CD14-positive monocyte (primary cell): Measurements from ENCODE around the gene NTN5. TPM values are rescaled to one million over a fixed set of nuclear protein-coding genes. Genes with fewer than 3 reads are reported as not detected.

Experiments used
- DNase-seq, 3 donors: peaks; one replicate each; pipeline ENCODE4 v3.0.0-alpha.2; 2011 to 2022
- H2AFZ ChIP-seq: 2 replicates; pipeline ENCODE4 v1.6.0; 2012; ENCODE audit warnings: mild to moderate bottlenecking, low read depth, low read length, inconsistent platforms; ENCODE audit not compliant: insufficient read depth, poor library complexity, severe bottlenecking
- H3K27ac ChIP-seq, 2 donors: 1 replicate in 1 of 2; 2 replicates in 1 of 2; pipeline ENCODE4 v1.5.1; 2012 to 2013; ENCODE audit warnings: low read length in 2 of 2, control low read depth in 1 of 2, inconsistent platforms in 1 of 2, low read depth in 1 of 2, mild to moderate bottlenecking in 1 of 2
- H3K27me3 ChIP-seq, 2 donors: one replicate each; pipeline versions ENCODE4 v1.6.0 to v1.6.1; 2011 to 2013; ENCODE audit warnings: low read length in 2 of 2; ENCODE audit not compliant: control insufficient read depth in 2 of 2, insufficient read depth in 2 of 2
- H3K36me3 ChIP-seq, 2 donors: replicated peaks in 1 of 2; 1 replicate in 1 of 2; 2 replicates in 1 of 2; pipeline versions ENCODE4 v1.5.1 to v1.6.1; 2012 to 2013; ENCODE audit warnings: low read length in 2 of 2, control low read depth in 1 of 2, inconsistent platforms in 1 of 2, mild to moderate bottlenecking in 1 of 2; ENCODE audit not compliant: insufficient read depth in 2 of 2, control insufficient read depth in 1 of 2
- H3K4me1 ChIP-seq, 2 donors: 1 replicate in 1 of 2; 2 replicates in 1 of 2; pipeline versions ENCODE4 v1.5.1 to v1.6.1; 2012 to 2013; ENCODE audit warnings: low read length in 2 of 2, control low read depth in 1 of 2, inconsistent platforms in 1 of 2, mild to moderate bottlenecking in 1 of 2, moderate library complexity in 1 of 2; ENCODE audit not compliant: insufficient read depth in 2 of 2, control insufficient read depth in 1 of 2
- H3K4me2 ChIP-seq: replicated peaks from 2 replicates; pipeline ENCODE3; 2012; ENCODE audit warnings: low read length, moderate library complexity, mild to moderate bottlenecking; ENCODE audit not compliant: poor library complexity, severe bottlenecking; ENCODE audit errors: extremely low read depth
- H3K4me3 ChIP-seq, 3 experiments: fragments of 200-600 bp in 1 of 3; sonication (generic) in 1 of 3; replicated peaks in 1 of 3; 1 replicate in 2 of 3; 2 replicates in 1 of 3; pipeline ENCODE4 v1.5.1; 2011 to 2013; ENCODE audit warnings: low read length in 3 of 3, mild to moderate bottlenecking in 3 of 3, control low read depth in 2 of 3, low read depth in 2 of 3, inconsistent platforms in 1 of 3, moderate library complexity in 1 of 3
- H3K79me2 ChIP-seq: 2 replicates; pipeline ENCODE4 v1.6.0; 2012; ENCODE audit warnings: mild to moderate bottlenecking, control low read depth, inconsistent platforms, low read length, moderate library complexity; ENCODE audit not compliant: insufficient read depth
- H3K9ac ChIP-seq: 2 replicates; pipeline ENCODE4 v1.6.0; 2017; ENCODE audit warnings: low read length, mild to moderate bottlenecking; ENCODE audit not compliant: insufficient read depth, poor library complexity, severe bottlenecking
- H3K9me3 ChIP-seq, 2 donors: replicated peaks in 1 of 2; 1 replicate in 1 of 2; 2 replicates in 1 of 2; pipeline versions ENCODE4 v1.5.1 to v1.6.1; 2012 to 2013; ENCODE audit warnings: low read length in 2 of 2, control low read depth in 1 of 2; ENCODE audit not compliant: control insufficient read depth in 1 of 2, insufficient read depth in 1 of 2
- H4K20me1 ChIP-seq: 2 replicates; pipeline ENCODE4 v1.6.0; 2012; ENCODE audit warnings: mild to moderate bottlenecking, low read length, control low read depth, moderate library complexity; ENCODE audit not compliant: insufficient read depth
- H3K27ac Mint-ChIP-seq, 7 donors: one replicate each; pipeline ENCODE4 v1.8.0; 2020; ENCODE audit warnings: mild to moderate bottlenecking in 7 of 7, mixed read lengths in 7 of 7, moderate library complexity in 6 of 7, inconsistent platforms in 2 of 7
- H3K27me3 Mint-ChIP-seq, 3 donors: one replicate each; pipeline ENCODE4 v1.8.0; 2021 to 2022; ENCODE audit warnings: low read depth in 3 of 3, mild to moderate bottlenecking in 3 of 3, mixed read lengths in 3 of 3, moderate library complexity in 3 of 3, inconsistent platforms in 1 of 3
- H3K36me3 Mint-ChIP-seq, 2 donors: one replicate each; pipeline ENCODE4 v1.8.0; 2020; ENCODE audit warnings: mixed read lengths in 2 of 2, inconsistent platforms in 1 of 2, mild to moderate bottlenecking in 1 of 2
- H3K4me1 Mint-ChIP-seq: one replicate; pipeline ENCODE4 v1.8.0; 2020; ENCODE audit warnings: mild to moderate bottlenecking, mixed read lengths
- H3K4me3 Mint-ChIP-seq, 2 donors: one replicate each; pipeline ENCODE4 v1.8.0; 2020; ENCODE audit warnings: mild to moderate bottlenecking in 2 of 2, mixed read lengths in 2 of 2, moderate library complexity in 1 of 2
- H3K9me3 Mint-ChIP-seq, 7 donors: one replicate each; pipeline ENCODE4 v1.8.0; 2020 to 2022; ENCODE audit warnings: mixed read lengths in 7 of 7, mild to moderate bottlenecking in 6 of 7, moderate library complexity in 6 of 7, inconsistent platforms in 2 of 7
- WGBS: methylation state at CpG from one replicate; pipeline ENCODE4 v1.1.5; 2013; ENCODE audit warnings: missing lambda C conversion rate; ENCODE audit not compliant: insufficient coverage; 5-methylcytosine and 5-hydroxymethylcytosine counted together
- intact Hi-C, 2 donors: fragments of 100-400 bp; cut with micrococcal nuclease; formaldehyde crosslinking; loops; one replicate each; pipeline versions ENCODE4 v1.15.0 to v1.15.1; 2023
- polyA plus RNA-seq, 3 donors: library from polyadenylated mRNA; depleted of rRNA in 1 of 3; unstranded in 2 of 3; stranded (reverse) in 1 of 3; fragments of 300-500 nt in 2 of 3; fragments of >200 nt in 1 of 3; fragmentation: Illumina TruSeq in 2 of 3; gene quantifications; 1 replicate in 2 of 3; 2 replicates in 1 of 3; pipeline ENCODE4 v1.2.3, GENCODE V29; 2012 to 2021
- TF ChIP-seq, protein P1 (sequence below): fragments of 200-600 bp; IDR thresholded peaks from one replicate; pipeline ENCODE4 v1.8.0; 2022; ENCODE audit warnings: antibody characterized with exemption, mild to moderate bottlenecking

NTN5 gene
- polyA plus RNA-seq, 3 donors = 0.44 TPM; not detected in 2

- intact Hi-C loops = no loop called here
- no peak overlapping the region for H3K9ac ChIP-seq
- H3K4me2 ChIP-seq = no peak overlapping the region
- no peaks in the 10 kb centered on the region for H3K36me3 ChIP-seq
- no peak for DNase-seq
- Mint-ChIP-seq H3K4me1 (peaks cover 4% of the 10 kb centered on the region), H3K4me3 (no peak overlapping the region), H3K9me3 (peaks cover 0 to 5% (median 2%) of the 10 kb centered on the region in 7 donors), H3K27me3 (peaks cover 6 to 9% (median 8%) of the 10 kb centered on the region in 3 donors), H3K36me3 (peaks cover 0 to 4% of the 10 kb centered on the region in 2 donors), H3K27ac (no peak overlapping the region)
- no peaks in the 10 kb centered on the region for H3K4me1 ChIP-seq
- no peaks in the 10 kb centered on the region for H3K9me3 ChIP-seq
- TF ChIP-seq, protein P1, sequence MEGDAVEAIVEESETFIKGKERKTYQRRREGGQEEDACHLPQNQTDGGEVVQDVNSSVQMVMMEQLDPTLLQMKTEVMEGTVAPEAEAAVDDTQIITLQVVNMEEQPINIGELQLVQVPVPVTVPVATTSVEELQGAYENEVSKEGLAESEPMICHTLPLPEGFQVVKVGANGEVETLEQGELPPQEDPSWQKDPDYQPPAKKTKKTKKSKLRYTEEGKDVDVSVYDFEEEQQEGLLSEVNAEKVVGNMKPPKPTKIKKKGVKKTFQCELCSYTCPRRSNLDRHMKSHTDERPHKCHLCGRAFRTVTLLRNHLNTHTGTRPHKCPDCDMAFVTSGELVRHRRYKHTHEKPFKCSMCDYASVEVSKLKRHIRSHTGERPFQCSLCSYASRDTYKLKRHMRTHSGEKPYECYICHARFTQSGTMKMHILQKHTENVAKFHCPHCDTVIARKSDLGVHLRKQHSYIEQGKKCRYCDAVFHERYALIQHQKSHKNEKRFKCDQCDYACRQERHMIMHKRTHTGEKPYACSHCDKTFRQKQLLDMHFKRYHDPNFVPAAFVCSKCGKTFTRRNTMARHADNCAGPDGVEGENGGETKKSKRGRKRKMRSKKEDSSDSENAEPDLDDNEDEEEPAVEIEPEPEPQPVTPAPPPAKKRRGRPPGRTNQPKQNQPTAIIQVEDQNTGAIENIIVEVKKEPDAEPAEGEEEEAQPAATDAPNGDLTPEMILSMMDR = no peak
- H3K79me2 ChIP-seq = no peaks in the 10 kb centered on the region
- no peak overlapping the region for H2AFZ ChIP-seq
- no peaks in the 10 kb centered on the region for H4K20me1 ChIP-seq
- WGBS = over 99% methylated on average over 13 of the region's 13 CpGs
- no peak overlapping the region for H3K27ac ChIP-seq
- no peak overlapping the region for H3K4me3 ChIP-seq
- H3K27me3 ChIP-seq = peaks cover 0 to 2% of the 10 kb centered on the region in 2 donors
Measured at GRCh38 chr19:48702701-48703100, 29.9 kb upstream of the NTN5 start.

- Histone ChIP-seq H3K4me3 (no peak overlapping the region), H2AFZ (no peak overlapping the region), H3K27me3 (peaks cover 8 to 22% of the 10 kb centered on the region in 2 donors), H3K79me2 (no peaks in the 10 kb centered on the region), H3K27ac (no peak overlapping the region), H3K4me1 (peaks cover 6% of the 10 kb centered on the region in 2 donors), H3K9me3 (no peaks in the 10 kb centered on the region), H3K4me2 (no peak overlapping the region), H4K20me1 (no peaks in the 10 kb centered on the region), H3K36me3 (no peaks in the 10 kb centered on the region), H3K9ac (no peak overlapping the region)
- no peak overlapping the region for H3K27ac Mint-ChIP-seq
- no peak overlapping the region for H3K4me3 Mint-ChIP-seq
- peaks cover 0 to 11% (median 2%) of the 10 kb centered on the region in 7 donors for H3K9me3 Mint-ChIP-seq
- intact Hi-C loops = no loop called here
- TF ChIP-seq, protein P1 = no peak
- no peak for DNase-seq
- H3K27me3 Mint-ChIP-seq = peaks cover 22 to 39% (median 36%) of the 10 kb centered on the region in 3 donors
- 6% methylated on average over 2 of the region's 4 CpGs for WGBS
- peaks cover 13% of the 10 kb centered on the region for H3K4me1 Mint-ChIP-seq
- peaks cover 0 to 3% of the 10 kb centered on the region in 2 donors for H3K36me3 Mint-ChIP-seq
Measured at GRCh38 chr19:48698046-48698445, 25.2 kb upstream of the NTN5 start.
